Brain pericyte (primary cell): Measurements from ENCODE around the gene SLC26A3.

Experiments
- DNase-seq: peaks from one replicate; pipeline ENCODE4 v3.0.0-alpha.2; 2012; ENCODE audit warnings: low read depth, low spot score

The SLC26A3 gene

GRCh38 chr7:107751113-107751512 is 51.9 kb downstream of the SLC26A3 start:
- no peak for DNase-seq

GRCh38 chr7:107746006-107746405 is 57.0 kb downstream of the SLC26A3 start:
- DNase-seq = no peak

- DNase-seq = no peak
These were observed 58.7 kb downstream of the SLC26A3 start for GRCh38 chr7:107744345-107744750.

GRCh38 chr7:107743567-107744344 is 59.3 kb downstream of the SLC26A3 start, which contains the start of gene CBLL1:
TSS of gene CBLL1 (plus strand) at chr7:107744142. CDS start at chr7:107744164, 22 bp downstream.
- DNase-seq = peak; percentile 86

- no peak for DNase-seq
These were observed 60.1 kb downstream of the SLC26A3 start for GRCh38 chr7:107742678-107743566.

- no peak for DNase-seq
These were observed 74.7 kb downstream of the SLC26A3 start for GRCh38 chr7:107728276-107728675.

- DNase-seq = no peak
These were observed 76.5 kb downstream of the SLC26A3 start for GRCh38 chr7:107726356-107727130.

- DNase-seq = peak; percentile 13
These were observed 77.8 kb downstream of the SLC26A3 start for GRCh38 chr7:107725138-107725740.

GRCh38 chr7:107723255-107723654 is 79.8 kb downstream of the SLC26A3 start:
- DNase-seq = no peak

GRCh38 chr7:107721286-107721685 is 81.7 kb downstream of the SLC26A3 start:
- DNase-seq = no peak

- DNase-seq = no peak
These were observed 84.4 kb downstream of the SLC26A3 start for GRCh38 chr7:107718456-107719193.

GRCh38 chr7:107715531-107715930 is 87.5 kb downstream of the SLC26A3 start:
- no peak for DNase-seq
